OCI-LY1 (cell line): Measurements from ENCODE around the gene EPHA1.

Experiments
- EZH2 ChIP-seq: fragments of 200-600 bp; sonication (generic), shearing (Covaris generic); IDR thresholded peaks from 2 replicates; pipeline ENCODE4 v1.8.0; 2017; ENCODE audit warnings: borderline replicate concordance, mixed run types, mild to moderate bottlenecking, antibody characterized with exemption, low read length, moderate library complexity, mixed read lengths
- TF ChIP-seq, protein P1 (sequence below): fragments of 200-600 bp; sonication (generic), shearing (Covaris generic); IDR thresholded peaks from 2 replicates; pipeline ENCODE4 v1.5.1; 2017; ENCODE audit warnings: mild to moderate bottlenecking, antibody characterized with exemption, low read length, moderate library complexity, mixed read lengths

DNA sequence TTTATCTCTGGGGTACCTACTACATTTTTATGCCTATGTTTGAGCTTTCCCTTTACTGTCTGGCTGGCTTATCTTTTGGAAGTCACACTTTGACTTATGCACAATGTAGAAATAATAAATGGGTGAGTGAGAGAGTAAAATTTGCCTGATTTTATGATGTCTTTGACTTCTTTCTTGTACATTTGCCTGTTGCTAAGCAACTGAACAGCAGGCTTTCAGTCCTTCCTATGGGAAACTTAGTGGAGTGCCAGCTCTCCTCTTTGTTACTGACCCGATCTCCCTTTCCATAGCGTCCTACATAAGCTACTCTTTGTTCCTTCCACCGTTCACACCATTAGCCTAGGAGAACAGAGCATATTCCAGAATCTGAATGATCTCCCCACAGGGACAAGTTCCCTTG is 38.8 kb upstream of the EPHA1 start:
- TF ChIP-seq, protein P1, sequence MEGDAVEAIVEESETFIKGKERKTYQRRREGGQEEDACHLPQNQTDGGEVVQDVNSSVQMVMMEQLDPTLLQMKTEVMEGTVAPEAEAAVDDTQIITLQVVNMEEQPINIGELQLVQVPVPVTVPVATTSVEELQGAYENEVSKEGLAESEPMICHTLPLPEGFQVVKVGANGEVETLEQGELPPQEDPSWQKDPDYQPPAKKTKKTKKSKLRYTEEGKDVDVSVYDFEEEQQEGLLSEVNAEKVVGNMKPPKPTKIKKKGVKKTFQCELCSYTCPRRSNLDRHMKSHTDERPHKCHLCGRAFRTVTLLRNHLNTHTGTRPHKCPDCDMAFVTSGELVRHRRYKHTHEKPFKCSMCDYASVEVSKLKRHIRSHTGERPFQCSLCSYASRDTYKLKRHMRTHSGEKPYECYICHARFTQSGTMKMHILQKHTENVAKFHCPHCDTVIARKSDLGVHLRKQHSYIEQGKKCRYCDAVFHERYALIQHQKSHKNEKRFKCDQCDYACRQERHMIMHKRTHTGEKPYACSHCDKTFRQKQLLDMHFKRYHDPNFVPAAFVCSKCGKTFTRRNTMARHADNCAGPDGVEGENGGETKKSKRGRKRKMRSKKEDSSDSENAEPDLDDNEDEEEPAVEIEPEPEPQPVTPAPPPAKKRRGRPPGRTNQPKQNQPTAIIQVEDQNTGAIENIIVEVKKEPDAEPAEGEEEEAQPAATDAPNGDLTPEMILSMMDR: no peak
- TF ChIP-seq EZH2: no peak
